ENCODE measurements around the gene RGL2.

DNA sequence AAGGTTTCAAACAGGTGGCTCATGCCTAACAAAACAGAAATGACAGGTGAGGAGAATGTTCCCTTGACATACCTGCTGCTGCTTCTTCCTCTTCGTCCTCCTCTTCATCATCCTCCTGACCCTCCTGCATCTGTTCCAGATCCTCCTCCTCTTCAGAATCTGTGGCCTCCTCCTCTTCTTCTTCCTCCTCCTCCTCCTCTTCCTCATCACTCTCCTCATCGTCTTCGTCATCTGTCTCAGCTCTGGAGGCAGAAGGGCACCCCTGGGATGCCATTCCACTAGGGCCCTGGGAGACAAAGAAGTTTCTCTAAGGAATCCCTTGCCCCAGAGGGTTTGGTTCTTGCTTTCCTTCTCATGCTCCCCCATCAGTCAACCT, 21.2 kb upstream of the RGL2 start:
- TF ChIP-seq, protein P1, sequence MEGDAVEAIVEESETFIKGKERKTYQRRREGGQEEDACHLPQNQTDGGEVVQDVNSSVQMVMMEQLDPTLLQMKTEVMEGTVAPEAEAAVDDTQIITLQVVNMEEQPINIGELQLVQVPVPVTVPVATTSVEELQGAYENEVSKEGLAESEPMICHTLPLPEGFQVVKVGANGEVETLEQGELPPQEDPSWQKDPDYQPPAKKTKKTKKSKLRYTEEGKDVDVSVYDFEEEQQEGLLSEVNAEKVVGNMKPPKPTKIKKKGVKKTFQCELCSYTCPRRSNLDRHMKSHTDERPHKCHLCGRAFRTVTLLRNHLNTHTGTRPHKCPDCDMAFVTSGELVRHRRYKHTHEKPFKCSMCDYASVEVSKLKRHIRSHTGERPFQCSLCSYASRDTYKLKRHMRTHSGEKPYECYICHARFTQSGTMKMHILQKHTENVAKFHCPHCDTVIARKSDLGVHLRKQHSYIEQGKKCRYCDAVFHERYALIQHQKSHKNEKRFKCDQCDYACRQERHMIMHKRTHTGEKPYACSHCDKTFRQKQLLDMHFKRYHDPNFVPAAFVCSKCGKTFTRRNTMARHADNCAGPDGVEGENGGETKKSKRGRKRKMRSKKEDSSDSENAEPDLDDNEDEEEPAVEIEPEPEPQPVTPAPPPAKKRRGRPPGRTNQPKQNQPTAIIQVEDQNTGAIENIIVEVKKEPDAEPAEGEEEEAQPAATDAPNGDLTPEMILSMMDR (IDR thresholded peaks at IDR 0.05; ENCODE audit: low read length) = no peak
- TF ChIP-seq EZH2 (IDR thresholded peaks at IDR 0.05; ENCODE audit: borderline replicate concordance, low read length) = no peak

All from OCI-LY1 (cell line).